H1 (cell line): Measurements from ENCODE around the gene NFKBIE.

Experiments used
- EP300 ChIP-seq, 2 experiments: IDR thresholded peaks; 1 replicate in 1 of 2; 2 replicates in 1 of 2; pipeline ENCODE4 v1.6.1; 2011 to 2012; ENCODE audit warnings: low read depth in 2 of 2, low read length in 2 of 2, mild to moderate bottlenecking in 2 of 2, borderline replicate concordance in 1 of 2, inconsistent platforms in 1 of 2, moderate library complexity in 1 of 2
- PHF8 ChIP-seq: fragments of 200-600 bp; sonication (generic); conservative IDR thresholded peaks from 2 replicates; pipeline ENCODE4 v1.7.1; 2012; ENCODE audit warnings: low read depth, mild to moderate bottlenecking, inconsistent platforms, low read length, moderate library complexity
- SP4 ChIP-seq: IDR thresholded peaks from 2 replicates; pipeline ENCODE4 v1.6.1; 2012; ENCODE audit warnings: low read length, inconsistent platforms
- TAF1 ChIP-seq: IDR thresholded peaks from 2 replicates; pipeline ENCODE4 v1.6.1; 2011; ENCODE audit warnings: mild to moderate bottlenecking, low read depth, low read length
- TF ChIP-seq, protein P1 (sequence below), 3 experiments: IDR thresholded peaks; 1 replicate in 2 of 3; 2 replicates in 1 of 3; pipeline versions ENCODE4 v1.5.1 to v1.6.1; 2011; ENCODE audit warnings: low read length in 3 of 3, mild to moderate bottlenecking in 3 of 3, inconsistent platforms in 2 of 3, low read depth in 1 of 3, moderate library complexity in 1 of 3; ENCODE audit not compliant: insufficient read depth in 1 of 3; ENCODE audit errors: control extremely low read depth in 1 of 3
- TF ChIP-seq, protein P2 (sequence below): IDR thresholded peaks from 2 replicates; pipeline ENCODE4 v1.6.1; 2011; ENCODE audit warnings: low read length, improper control_type of control experiment

DNA sequence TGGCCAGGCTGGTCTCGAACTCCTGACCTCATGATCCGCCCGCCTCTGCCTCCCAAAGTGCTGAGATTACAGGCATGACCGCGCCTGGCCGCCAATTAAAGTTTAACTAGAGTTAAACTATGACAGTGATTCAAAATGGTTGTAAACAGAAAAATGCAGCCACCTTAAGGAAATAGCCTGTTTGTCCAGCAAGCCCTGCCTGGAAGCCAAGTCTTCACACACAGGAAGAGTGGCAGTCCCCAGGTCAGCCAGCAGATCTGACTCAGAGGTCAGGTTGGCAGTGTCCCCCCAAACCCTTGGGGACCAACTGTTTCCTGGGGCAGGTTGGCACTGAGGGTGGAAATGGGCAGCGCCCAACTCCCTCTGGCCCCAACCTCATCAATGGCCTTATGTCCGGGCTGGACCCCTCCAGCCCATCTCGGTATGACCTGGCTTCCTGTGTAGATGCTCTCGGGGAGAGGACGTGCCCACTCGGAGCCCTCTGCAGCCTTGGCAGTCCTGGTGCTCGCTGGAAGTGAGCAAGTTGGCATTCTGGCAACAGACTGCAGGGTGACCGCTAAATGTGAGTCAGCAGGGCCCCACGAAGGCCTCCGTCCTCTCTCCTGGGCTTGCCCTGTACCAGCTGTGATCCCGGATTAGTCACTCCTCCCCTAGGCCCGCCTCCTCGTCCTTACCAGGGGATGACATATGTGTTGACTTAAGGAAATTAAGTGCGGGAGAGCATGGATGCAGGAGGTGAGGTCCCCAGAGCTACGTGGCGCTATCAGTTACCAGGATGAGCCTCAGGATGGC lies 28.1 kb downstream of the NFKBIE start:
- TF ChIP-seq, protein P1, sequence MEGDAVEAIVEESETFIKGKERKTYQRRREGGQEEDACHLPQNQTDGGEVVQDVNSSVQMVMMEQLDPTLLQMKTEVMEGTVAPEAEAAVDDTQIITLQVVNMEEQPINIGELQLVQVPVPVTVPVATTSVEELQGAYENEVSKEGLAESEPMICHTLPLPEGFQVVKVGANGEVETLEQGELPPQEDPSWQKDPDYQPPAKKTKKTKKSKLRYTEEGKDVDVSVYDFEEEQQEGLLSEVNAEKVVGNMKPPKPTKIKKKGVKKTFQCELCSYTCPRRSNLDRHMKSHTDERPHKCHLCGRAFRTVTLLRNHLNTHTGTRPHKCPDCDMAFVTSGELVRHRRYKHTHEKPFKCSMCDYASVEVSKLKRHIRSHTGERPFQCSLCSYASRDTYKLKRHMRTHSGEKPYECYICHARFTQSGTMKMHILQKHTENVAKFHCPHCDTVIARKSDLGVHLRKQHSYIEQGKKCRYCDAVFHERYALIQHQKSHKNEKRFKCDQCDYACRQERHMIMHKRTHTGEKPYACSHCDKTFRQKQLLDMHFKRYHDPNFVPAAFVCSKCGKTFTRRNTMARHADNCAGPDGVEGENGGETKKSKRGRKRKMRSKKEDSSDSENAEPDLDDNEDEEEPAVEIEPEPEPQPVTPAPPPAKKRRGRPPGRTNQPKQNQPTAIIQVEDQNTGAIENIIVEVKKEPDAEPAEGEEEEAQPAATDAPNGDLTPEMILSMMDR (IDR thresholded peaks at IDR 0.05; ENCODE audit: control extremely low read depth in 1 of 3, insufficient read depth in 1 of 3, low read depth in 1 of 3, low read length in 3 of 3) = no peak
- TF ChIP-seq PHF8 = no peak
- no peak for TF ChIP-seq EP300 (IDR thresholded peaks at IDR 0.05; ENCODE audit: borderline replicate concordance in 1 of 2, low read depth in 2 of 2, low read length in 2 of 2)
- no peak for TF ChIP-seq SP4
- TF ChIP-seq, protein P2, sequence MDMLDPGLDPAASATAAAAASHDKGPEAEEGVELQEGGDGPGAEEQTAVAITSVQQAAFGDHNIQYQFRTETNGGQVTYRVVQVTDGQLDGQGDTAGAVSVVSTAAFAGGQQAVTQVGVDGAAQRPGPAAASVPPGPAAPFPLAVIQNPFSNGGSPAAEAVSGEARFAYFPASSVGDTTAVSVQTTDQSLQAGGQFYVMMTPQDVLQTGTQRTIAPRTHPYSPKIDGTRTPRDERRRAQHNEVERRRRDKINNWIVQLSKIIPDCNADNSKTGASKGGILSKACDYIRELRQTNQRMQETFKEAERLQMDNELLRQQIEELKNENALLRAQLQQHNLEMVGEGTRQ = no peak
- TF ChIP-seq TAF1 = no peak
